ENCODE measurements around the gene RRM1. TPM values are rescaled to one million over a fixed set of nuclear protein-coding genes. Genes with fewer than 3 reads are reported as not detected.

The RRM1 gene
- total and polyA plus RNA-seq, 2 of the 13 experiments (the other 11 are each of a cell fraction or from before 2014, with no cell fraction given): 17.3 to 108 TPM

GRCh38 chr11:4094348-4095291 is at the start of gene RRM1 (continued):
- TF ChIP-seq ZNF18 (CRISPR knock-in tag; IDR thresholded peaks at IDR 0.05; ENCODE audit: insufficient replicate concordance): no peak
- TF ChIP-seq TAF1 (CRISPR knock-in tag; IDR thresholded peaks at IDR 0.05): peak; percentile 58; the same call in 1 of the 2 replicates
- no peak for TF ChIP-seq ZNF850 (CRISPR knock-in tag; conservative IDR thresholded peaks at IDR 0.05)
- TF ChIP-seq TCF7L2 (IDR thresholded peaks at IDR 0.05; ENCODE audit: low read depth, low read length): no peak
- no peak for TF ChIP-seq MLLT10 (CRISPR knock-in tag; IDR thresholded peaks at IDR 0.05)
- peak; percentile 100 for TF ChIP-seq ATF1 (CRISPR knock-in tag; IDR thresholded peaks at IDR 0.05)
- TF ChIP-seq ZBTB8A (CRISPR knock-in tag; IDR thresholded peaks at IDR 0.05; ENCODE audit: borderline replicate concordance, low read depth): no peak; the same call in 1 of the 2 replicates
- no peak for TF ChIP-seq MBD4 (IDR thresholded peaks at IDR 0.05; ENCODE audit: borderline replicate concordance, low read length)
- no peak for TF ChIP-seq SNAI1 (CRISPR knock-in tag; IDR thresholded peaks at IDR 0.05; ENCODE audit: borderline replicate concordance)
- TF ChIP-seq NONO (IDR thresholded peaks at IDR 0.05): no peak
- TF ChIP-seq NONO (CRISPR knock-in tag; conservative IDR thresholded peaks at IDR 0.05): peak; percentile 86
- no peak for TF ChIP-seq TBL1XR1 (IDR thresholded peaks at IDR 0.05; ENCODE audit: borderline replicate concordance, low read length, partially characterized antibody)
- no peak; the same call in 1 of the 2 replicates for TF ChIP-seq ZSCAN31 (CRISPR knock-in tag; IDR thresholded peaks at IDR 0.05; ENCODE audit: low read depth)
- TF ChIP-seq GPBP1L1 (CRISPR knock-in tag; IDR thresholded peaks at IDR 0.05): no peak
- peak; percentile 54; the same call in 1 of the 2 replicates for TF ChIP-seq RFX5 (IDR thresholded peaks at IDR 0.05; ENCODE audit: low read depth, low read length)
- TF ChIP-seq PLRG1 (conservative IDR thresholded peaks at IDR 0.05): no peak
- peak; percentile 95 for TF ChIP-seq GABPB1 (CRISPR knock-in tag; IDR thresholded peaks at IDR 0.05)
- TF ChIP-seq FOSL1 (CRISPR knock-in tag; IDR thresholded peaks at IDR 0.05; ENCODE audit: borderline replicate concordance): no peak
- TF ChIP-seq ZC3H13 (CRISPR knock-in tag; IDR thresholded peaks at IDR 0.05): peak; percentile 55; the same call in 1 of the 2 replicates
- TF ChIP-seq ZBTB26 (CRISPR knock-in tag; IDR thresholded peaks at IDR 0.05; ENCODE audit: borderline replicate concordance): no peak
- no peak for TF ChIP-seq ZBTB7A (CRISPR knock-in tag; IDR thresholded peaks at IDR 0.05)
- TF ChIP-seq ZNF770 (CRISPR knock-in tag; IDR thresholded peaks at IDR 0.05): peak; percentile 61; the same call in 1 of the 2 replicates

Measured in HepG2 (cell line).